NCI-H345 (cell line): ENCODE data around the gene PPP2R1A.
"Not testable (repeated sequence)": the region's sequence is repeated elsewhere in the genome, so short reads cannot be mapped to it uniquely, and the experiment has no call there.

Source experiments
- DNase-seq: peaks from one replicate; lab custom pipeline; 2025; lab: John Stamatoyannopoulos, UW

The PPP2R1A gene

DNA sequence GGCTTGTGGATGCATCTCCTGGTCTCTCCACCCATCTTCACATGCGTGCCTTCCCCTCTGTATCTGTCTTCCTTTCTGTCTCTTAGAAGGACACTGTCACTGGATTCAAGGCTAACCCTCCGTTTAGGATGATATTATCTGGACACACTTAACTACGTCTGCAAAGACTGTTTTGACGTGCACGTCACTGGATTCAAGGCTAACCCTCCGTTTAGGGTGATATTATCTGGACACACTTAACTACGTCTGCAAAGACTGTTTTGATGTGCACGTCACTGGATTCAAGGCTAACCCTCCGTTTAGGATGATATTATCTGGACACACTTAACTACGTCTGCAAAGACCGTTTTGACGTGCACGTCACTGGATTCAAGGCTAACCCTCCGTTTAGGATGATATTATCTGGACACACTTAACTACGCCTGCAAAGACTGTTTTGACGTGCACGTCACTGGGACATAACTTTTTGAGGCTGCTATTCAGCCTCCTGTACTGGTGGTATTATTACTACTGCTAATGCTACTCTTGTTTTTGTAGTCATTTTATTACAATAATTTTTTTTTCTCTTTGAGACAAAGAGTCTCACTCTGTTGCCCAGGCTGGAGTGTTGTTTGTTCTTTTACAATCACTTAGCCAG is 11.0 kb downstream of the PPP2R1A start:
- DNase-seq: not testable (repeated sequence)

DNA sequence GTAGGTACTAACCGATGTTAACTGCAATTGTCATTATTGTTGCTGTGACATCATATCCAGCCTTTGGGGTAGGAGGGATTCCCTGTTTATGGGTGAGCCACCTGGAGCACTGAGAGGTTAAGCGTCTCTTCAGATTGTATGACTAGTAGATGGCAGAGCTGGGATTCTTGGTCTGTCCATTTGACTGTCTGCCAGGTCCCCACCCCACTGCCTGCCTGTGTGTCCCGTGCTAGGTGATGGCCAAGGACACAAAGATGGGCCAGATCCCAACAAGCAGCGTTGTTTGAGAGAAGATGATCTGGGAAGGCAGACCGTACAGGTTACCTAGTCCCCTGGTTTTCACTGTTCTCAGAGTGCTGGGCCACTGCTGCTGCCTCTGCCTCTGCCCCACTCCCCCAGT is 16.6 kb downstream of the PPP2R1A start:
- no peak for DNase-seq

DNA sequence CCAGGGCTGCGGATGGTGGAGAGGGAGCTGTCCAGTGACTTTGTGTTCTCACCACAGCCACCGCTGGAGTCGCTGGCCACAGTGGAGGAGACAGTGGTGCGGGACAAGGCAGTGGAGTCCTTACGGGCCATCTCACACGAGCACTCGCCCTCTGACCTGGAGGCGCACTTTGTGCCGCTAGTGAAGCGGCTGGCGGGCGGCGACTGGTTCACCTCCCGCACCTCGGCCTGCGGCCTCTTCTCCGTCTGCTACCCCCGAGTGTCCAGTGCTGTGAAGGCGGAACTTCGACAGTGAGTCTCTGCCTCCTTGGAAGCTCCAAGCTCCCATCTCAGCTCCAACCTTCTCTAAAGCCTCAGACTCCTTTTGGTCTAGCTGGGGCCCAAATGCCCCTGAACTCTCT is 21.4 kb downstream of the PPP2R1A start:
- DNase-seq: no peak

DNA sequence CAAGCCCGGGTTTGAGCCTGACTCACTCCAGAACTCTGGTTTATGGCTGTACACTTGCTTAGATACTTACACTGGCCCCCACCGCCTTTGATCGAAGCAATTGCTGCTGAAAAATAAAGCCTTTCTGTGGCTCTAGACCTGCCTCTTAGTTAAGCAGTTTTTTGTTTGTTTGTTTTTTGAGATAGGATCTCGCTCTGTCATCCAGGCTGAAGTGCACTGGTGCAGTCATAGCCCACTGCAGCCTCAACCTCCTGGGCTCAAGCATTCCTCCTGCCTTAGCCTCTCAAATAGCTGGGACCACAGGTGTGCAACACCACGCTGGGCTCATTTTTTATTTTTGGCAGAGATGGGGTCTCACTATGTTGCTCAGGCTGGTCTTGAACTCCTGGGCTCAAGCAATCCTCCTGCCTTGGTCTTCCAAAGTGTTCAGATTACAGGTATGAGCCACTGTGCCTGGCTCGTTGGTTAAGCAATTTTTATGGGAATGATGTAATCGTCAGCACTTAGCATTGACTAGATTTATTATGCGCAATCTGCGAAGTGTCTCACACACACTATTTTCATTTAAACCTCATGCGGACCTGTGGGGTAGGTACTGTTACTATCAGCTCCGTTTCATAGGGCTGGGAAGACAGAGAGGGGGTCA is 22.2 kb downstream of the PPP2R1A start:
- DNase-seq: no peak

DNA sequence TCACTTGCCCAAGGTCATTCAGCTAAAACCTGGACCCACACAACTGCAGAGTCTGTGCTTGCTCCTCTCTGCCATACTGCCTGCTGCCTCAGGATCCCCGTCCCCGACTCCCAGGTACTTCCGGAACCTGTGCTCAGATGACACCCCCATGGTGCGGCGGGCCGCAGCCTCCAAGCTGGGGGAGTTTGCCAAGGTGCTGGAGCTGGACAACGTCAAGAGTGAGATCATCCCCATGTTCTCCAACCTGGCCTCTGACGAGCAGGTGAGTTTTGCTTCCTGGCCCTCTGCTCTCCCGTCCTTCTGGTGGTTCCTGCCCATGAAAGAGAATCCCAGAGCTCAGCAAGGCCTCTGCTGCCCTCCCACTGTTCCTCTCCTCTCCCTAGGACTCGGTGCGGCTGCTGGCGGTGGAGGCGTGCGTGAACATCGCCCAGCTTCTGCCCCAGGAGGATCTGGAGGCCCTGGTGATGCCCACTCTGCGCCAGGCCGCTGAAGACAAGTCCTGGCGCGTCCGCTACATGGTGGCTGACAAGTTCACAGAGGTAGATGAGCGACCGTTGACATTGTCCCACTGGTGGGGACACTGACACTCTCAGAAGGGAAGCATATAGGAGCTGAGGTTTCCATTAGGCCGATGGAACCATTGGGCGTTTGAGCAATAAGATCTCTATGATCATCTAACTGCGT is 22.9 kb downstream of the PPP2R1A start:
- DNase-seq: no peak

DNA sequence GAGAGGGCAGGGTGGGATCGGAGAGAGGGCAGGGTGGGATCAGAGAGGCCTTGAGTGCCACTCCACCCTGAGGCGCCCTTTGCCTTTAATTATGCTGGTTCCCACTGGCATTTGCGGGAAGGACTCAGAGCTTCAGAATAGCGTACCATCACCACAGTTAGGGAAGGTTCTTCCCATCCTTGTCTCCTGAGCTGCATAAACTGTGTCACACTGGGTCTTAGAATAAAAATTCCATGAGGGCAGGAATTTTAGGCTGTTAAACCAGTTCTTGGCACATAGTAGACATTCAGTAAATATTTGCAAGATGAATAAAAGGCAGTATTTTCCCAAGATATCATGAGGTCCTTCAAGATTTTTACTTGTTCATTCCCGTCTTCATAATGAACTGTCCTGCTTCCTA is 24.4 kb downstream of the PPP2R1A start:
- DNase-seq: no peak

DNA sequence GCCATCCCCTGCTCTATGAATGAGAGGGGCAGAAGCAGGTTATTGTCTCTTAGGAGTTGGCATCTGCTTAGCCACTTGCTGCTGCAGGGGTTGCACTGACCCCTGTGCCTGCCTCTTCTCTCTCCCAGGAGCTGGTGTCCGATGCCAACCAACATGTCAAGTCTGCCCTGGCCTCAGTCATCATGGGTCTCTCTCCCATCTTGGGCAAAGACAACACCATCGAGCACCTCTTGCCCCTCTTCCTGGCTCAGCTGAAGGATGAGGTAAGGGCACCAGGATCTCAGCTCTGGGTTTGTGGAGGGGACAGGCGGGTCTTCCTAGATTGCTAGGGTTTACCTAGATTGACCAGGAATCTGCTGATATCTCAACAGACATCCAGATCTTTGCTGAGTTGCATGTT is 26.5 kb downstream of the PPP2R1A start:
- DNase-seq: no peak

DNA sequence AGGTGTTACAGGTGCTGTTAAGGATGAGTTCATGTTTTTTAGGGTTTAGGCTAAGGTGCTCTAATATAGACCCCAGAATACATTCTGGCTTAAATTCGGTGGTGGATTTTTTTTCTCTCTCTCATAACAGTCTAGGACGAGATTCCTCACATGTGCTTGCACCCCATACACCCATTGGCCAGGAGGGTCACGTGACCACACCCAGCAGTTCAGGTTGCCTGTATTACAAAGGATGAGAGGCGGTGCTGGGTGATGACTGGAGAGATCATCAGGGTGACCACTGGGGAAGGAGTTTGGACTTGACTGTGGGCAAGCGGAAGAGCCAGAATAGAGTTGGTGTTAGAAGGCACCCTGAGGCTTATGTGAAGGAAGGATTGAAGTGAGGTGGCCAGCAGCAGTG is 27.7 kb downstream of the PPP2R1A start:
- DNase-seq: no peak

DNA sequence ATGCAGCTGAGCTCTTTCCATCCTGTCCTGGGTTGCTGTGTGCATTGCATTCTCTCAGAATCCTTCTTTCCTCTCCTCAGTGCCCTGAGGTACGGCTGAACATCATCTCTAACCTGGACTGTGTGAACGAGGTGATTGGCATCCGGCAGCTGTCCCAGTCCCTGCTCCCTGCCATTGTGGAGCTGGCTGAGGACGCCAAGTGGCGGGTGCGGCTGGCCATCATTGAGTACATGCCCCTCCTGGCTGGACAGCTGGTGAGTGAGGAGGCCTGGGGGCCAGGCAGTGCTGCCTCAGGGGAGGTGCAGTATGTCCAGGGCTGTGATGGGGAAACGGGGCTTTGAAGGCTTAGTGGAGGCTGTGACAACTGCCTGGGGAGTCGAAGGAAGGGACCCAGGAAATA is 29.8 kb downstream of the PPP2R1A start:
- no peak for DNase-seq

DNA sequence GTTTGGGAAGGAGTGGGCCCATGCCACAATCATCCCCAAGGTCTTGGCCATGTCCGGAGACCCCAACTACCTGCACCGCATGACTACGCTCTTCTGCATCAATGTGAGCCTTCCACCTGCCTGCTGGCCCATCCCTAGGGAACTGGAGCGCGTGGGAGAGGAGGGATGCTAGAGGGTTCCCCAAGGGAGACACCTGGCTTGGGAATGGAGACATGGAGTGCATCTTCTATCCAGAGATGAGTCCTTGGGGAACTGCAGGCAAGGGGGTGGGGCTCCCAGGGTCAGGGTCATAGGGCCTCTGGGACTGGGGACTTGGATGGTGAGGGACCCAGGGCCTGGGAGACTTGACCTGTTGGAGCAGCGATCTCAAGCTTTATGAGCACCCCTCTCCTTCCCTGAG is 31.2 kb downstream of the PPP2R1A start:
- DNase-seq: no peak

DNA sequence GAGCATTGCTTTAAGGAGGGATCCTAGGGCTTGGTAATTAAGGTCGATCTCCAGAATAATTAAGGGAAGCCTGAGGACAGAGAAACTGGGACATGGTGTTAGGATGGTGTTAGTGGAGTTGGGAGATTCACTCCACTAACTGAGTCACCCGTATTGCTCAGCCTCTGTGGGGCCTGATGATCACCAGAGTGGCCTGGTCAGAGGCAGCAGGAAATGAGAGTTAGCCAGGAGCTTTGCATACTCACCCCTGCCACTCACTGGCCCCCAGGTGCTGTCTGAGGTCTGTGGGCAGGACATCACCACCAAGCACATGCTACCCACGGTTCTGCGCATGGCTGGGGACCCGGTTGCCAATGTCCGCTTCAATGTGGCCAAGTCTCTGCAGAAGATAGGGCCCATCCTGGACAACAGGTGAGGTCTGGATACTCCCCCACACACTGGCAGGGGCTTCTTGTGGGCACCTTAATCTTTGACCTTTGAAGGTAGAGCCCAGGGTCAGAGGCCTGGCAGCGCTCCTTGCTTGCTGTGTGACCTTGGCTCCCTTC is 32.1 kb downstream of the PPP2R1A start:
- DNase-seq: no peak

DNA sequence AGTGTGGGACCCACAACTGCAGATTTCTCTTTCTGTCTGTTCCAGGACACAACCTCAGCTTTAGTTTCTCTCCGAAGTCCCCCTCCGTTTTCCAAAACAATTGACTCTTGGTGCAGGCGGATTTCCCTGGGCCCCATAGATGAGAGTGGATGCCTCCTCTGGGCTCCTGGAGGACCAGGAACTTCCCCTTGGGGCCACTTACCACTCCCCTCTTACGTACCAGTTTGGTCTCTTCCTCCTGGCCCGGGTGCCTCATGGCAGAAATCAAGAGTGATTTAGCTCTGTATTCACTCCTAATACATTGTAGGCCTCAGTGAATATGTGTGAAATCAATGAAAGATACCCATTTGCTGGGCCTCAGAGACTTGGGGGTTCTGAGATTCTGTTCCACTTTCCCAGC is 34.4 kb downstream of the PPP2R1A start:
- no peak for DNase-seq

DNA sequence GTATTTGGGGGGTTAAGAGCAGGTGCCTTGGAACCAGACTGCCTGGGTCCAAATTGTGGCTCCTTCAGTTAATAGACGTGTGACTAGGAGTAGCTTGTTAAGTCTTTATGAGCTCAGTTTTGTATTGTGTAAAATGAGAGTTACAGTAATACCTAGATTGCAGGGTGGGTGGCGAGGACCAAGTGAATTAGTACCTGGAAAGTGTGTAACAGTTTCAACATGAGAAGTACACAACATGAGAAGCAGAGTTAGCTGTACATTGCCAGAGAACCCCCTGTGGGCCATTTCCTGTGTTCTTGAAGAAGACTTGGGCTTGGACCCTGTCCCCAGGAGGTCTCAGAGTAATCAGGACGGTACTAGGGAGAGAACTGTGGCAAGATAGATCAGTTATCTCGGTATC is 36.8 kb downstream of the PPP2R1A start:
- no peak for DNase-seq

DNA sequence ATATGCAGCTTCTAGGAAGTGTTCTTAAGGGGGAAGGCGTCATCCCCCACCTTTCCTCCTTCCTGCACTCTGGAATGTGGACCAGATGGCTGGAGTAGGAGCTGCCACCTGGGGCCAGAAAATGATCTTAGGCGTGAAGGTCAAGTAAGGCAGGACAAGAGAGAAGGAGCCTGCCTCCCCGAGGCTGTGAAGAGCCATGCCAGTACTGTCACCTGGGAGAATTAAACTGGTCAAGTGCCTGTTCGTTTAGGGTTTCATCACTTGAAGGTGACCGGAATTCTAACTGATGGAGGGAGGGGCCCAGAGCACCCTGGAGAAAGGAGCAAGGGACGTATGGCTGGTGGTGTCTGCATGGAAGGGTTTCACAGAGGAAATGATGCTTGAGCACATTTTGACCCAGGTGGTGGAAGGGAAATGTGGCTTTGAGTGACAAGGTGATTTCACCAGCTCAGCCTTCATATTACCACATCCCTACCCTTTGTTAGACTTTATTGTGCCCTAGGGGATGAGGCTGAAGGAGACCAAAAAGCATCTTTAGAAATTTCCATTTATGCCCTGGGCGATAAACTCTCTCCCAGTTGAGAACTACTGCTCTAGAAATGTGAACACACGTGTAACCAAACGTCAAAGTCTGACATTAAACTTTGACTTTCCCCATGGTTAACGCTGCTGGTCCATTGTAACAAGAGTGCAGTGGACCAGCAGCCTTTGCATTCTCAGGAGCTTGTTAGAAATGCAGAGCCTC is 37.5 kb downstream of the PPP2R1A start:
- DNase-seq: no peak

DNA sequence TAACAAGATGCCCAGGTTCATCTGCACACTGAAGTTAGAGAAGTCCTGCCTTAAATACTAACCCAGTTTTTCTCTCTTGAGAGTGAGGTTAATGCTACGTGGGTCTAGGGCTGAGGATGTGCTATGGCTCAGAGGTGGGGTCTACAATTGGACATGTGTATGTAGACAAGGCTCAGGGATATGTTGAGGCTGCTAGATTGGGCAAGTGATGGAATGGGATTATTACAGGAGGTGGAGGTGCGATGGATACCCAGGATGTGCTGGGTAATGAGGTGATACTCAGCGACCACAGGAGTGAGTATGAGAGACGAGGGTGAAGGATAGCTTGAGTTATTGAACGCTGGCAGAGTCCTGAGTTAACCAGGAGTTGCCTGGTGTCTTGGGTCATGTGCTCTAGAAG is 38.1 kb downstream of the PPP2R1A start:
- no peak for DNase-seq

DNA sequence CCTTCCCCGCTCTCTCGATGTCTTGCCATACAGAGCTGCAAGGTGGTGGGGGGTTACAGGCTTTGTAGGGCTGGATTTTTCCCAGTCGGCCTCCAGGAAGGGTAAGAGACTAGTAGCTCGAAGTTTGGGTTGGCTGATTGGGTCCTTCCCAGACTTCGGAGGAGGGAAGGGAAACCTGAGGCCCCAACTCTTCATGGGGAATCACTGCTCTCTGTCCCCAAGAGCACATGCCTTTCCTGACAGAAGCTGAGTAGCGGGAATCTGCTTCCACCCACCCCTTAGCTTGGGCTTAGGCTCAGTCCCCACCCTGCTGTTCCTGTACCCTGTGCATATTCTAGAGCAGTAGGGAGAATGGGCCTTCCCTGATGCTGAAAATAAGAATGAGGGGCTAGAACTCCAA is 39.7 kb downstream of the PPP2R1A start:
- DNase-seq: no peak

DNA sequence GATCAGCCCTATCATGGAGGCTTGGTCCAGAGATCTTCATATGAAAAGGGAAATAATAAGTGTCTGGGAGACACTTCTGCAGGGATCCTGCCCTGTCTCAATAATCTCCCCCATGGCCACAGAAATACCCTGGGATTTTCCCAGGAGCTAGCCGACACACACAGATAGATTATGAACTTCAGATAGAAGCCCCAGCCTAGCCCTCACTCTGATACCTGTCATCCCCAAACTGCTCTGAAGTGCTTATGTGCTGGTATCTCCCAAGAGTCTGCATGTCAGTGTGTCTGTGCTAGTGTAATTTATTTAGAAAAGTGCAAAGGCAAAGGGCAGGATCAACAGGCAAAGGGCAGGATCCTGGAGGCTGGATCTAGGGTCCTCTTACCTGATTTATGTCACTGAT is 40.8 kb downstream of the PPP2R1A start:
- no peak for DNase-seq

DNA sequence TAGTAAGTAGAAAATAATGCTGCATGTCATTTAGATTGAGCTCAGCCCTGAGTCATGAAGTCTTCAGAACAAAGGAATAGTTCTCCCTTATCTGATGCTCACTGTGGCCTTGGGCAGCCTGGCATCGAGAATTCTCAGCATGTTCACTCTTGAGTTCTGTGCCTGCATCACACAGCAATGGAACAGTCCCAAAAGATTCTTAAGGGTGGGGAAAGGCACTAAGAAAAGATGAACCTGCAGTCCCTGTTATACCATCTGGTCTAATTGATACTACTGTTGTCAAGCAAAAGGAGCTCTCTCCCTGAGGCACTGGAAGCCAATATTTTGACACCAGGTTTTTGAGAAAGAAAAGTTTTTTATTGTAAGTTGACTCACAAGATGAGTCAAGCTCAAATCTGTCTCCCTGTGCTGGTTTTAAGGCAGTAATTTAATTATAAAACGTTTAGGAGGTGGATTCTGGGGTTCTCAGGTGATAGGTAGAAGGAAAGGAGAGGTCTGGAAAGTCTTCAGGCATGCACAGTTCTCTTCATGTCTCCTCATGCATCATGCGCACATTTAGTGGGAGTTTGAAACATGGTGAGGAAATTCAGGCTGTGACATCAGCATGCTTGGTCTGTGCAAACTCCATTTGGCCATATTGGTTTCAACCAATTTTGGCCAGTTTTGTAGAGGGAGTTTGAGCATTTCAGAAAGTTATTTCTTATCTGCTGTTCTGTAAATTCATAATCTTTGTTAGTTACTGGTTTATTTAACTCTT is 41.5 kb downstream of the PPP2R1A start:
- no peak for DNase-seq

DNA sequence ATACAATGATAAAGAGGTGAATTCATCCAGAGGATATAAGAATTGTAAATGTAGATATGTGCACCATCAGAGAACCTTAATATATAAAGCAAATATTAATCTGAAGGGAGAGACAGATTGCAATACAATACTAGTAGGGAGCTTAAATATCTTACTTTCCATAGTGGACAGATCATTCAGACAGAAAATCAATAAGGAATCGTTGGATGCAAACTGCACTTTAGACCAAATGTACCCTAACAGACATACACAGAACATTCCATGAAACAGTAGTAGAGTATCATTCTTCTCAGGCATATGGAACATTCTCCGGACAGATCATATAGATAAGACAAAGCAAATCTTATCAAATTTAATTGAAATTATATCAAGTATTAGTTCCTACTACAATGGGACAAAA is 44.6 kb downstream of the PPP2R1A start:
- no peak for DNase-seq

DNA sequence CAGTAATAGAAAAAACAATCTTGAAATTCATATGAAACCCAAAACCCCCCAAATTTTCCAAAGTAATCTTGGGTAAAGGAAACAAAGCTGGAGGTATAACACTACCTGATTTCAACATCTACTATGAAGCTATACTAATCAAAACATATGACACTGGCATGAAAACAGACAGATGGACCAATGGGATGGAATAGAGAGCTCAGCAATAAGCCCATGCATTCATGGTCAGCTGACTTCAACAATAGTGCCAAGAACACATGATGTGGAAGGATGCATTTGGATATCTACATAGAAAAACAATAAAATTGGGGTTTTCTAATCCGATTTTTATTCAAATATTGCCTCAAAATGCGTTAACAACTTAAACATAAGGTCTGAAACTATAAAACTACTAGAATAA is 47.3 kb downstream of the PPP2R1A start:
- no peak for DNase-seq

DNA sequence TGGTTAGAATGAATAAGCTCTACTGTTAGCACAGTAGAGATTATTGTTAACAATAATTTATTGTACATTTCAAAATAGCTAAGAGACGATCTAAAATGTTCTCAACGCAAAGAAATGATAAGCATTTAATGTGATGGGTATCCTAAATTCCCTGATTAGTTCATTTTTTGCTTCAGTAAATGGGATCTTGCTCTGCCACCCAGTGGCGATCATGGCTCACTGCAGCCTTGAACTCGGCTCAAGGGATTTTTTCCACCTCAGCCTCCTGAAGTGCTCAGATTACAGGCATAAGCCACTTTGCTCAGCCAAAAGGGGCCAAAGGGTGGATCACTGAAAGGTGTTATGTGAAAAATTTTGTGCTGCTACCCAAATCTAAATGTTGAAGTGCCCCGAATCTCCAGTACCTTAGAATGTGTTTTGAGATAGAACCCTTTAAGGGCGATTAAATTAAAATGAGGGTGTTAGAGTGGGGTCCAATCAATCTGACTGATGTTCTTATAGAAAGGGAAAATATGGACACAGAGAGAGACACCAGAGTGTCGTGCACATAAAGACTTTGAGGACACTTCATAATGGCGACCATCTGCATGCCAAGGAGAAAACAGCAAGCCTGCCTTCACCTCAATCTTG is 48.0 kb downstream of the PPP2R1A start:
- peak; percentile 61 for DNase-seq
